Subcutaneous adipose tissue (tissue), 4 donors: ENCODE measurements around the gene CHAMP1. TPM values are rescaled to one million over a fixed set of nuclear protein-coding genes. Genes with fewer than 3 reads are reported as not detected.

ENCODE experiments used
- total RNA-seq, 4 donors: library from RNA; depleted of rRNA; stranded (reverse); fragments of >200 nt; gene quantifications; one replicate each; pipeline ENCODE4 v1.1.0, GENCODE V29; 2016
- TF ChIP-seq, protein P1 (sequence below): fragments of 450-650 bp; IDR thresholded peaks from one replicate; pipeline ENCODE4 v1.5.1; 2016; ENCODE audit warnings: low read depth, mild to moderate bottlenecking, control low read depth, antibody characterized with exemption, moderate library complexity

CHAMP1 gene
- total RNA-seq, 4 donors from 2014 or later = 13.8 to 19.4 (median 17.6) TPM

GRCh38 chr13:114313061-114313860 lies 1.0 kb upstream of the CHAMP1 start:
- TF ChIP-seq, protein P1, sequence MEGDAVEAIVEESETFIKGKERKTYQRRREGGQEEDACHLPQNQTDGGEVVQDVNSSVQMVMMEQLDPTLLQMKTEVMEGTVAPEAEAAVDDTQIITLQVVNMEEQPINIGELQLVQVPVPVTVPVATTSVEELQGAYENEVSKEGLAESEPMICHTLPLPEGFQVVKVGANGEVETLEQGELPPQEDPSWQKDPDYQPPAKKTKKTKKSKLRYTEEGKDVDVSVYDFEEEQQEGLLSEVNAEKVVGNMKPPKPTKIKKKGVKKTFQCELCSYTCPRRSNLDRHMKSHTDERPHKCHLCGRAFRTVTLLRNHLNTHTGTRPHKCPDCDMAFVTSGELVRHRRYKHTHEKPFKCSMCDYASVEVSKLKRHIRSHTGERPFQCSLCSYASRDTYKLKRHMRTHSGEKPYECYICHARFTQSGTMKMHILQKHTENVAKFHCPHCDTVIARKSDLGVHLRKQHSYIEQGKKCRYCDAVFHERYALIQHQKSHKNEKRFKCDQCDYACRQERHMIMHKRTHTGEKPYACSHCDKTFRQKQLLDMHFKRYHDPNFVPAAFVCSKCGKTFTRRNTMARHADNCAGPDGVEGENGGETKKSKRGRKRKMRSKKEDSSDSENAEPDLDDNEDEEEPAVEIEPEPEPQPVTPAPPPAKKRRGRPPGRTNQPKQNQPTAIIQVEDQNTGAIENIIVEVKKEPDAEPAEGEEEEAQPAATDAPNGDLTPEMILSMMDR = no peak

DNA sequence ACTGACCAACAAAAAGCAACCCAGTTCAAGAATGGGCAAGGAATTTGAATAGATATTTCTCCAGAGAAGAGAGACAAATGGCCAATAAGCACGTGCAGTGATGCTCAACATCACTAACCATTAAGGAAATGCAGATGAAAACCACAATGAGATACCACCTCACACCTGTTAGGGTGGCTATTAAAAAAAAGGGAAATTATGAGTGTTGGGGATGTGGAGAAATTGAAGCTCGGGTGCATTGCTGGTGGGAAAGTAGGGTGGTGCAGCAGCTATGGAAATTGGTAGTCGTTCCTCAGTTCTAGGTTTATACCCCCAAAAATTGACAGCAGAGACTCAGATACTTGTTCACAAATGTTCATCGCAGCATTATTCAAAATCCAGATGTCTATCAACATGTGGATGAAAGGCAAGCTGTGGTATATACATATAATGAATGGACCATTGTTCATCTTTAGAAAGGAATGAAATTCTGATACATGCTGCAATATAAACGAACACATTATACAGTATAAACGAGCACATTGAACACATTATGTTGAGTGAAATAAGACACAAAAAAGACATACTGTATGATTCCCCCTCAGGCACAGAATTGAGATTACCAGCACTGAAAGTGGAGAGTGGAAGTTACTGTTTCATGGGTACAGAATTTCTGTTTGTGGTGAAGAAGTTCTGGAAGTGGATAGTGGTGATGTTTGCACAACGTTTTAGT lies 927 bp downstream of the CHAMP1 start:
- TF ChIP-seq, protein P1 = no peak

- TF ChIP-seq, protein P1 = no peak
Observed at GRCh38 chr13:114318624-114319023, 4.3 kb downstream of the CHAMP1 start.

DNA sequence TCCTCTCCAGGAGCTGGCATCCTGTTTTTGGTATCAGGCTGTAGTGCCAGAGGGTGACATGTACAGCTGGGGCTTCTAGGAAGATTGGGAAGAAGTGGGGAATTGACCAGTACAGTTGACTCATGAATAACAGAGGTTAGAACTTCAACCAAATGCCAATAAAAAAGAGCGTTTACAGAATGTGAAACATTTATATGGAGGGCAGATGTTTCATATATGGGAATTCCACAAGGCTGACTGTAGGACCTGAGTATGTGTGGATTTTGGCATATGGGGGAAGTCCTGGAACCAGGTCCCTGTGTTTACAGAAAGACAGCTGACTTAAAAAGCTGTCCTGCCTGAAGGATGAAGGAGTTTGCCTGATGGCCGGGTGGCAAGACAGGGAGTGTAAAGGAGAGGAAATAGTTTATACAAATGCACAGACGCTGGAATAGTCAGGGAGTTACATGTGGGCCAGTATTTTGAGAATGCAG lies 5.2 kb downstream of the CHAMP1 start:
- TF ChIP-seq, protein P1 = no peak

DNA sequence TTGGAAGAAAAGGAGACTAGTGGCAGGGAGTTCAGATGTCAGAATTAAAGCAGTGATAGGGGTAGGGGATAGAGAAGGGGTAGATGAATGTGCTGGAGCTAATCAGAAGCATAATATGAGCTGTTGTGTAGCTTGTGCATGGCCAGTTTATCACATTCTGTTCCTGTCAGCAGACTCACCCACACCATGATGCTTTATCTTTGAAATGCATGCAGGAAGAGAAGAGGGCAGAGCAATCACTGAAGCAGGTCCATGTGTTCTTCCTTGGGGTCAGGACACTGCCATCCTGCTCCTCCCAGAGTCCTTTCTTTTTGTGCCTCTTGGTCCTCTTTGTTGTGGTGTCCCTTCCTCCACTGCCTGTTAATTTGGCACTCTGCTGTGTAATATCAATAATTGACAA lies 5.8 kb downstream of the CHAMP1 start:
- TF ChIP-seq, protein P1 = no peak

GRCh38 chr13:114321256-114321655 lies 7.0 kb downstream of the CHAMP1 start:
- TF ChIP-seq, protein P1 = no peak

DNA sequence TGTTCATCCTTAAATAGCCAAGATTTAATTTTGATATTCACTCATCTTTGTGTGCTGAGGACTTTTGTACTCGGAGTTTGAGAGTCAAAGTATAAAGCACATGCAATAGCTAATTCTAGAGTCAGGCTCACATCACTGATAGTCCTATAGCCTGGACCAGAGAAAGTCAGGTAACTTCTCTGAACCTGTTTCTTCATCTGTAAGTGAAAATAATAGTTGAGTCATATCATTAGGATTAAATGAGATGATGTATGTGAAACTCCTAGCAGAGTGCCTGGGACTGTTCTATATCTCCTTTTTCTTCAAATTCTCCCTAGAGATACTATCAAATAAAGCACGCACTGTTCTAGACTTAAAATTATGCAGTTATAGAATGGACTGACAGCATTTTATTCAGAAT lies 9.0 kb downstream of the CHAMP1 start:
- TF ChIP-seq, protein P1 = no peak
